K562 (cell line): ENCODE data around the gene FOCAD. TPM values are rescaled to one million over a fixed set of nuclear protein-coding genes. Genes with fewer than 3 reads are reported as not detected.

ENCODE experiments used
- ATAC-seq: fragments of 200-7000 bp; cut with Tn5 transposase; 3 replicates; pipeline ENCODE4 v1.9.1; 2020; ENCODE audit warnings: moderate library complexity
- BruUV-seq: library from RNA; stranded (reverse); fragments of 400-500 nt; replicated peaks from 2 replicates; lab custom pipeline; 2021; lab: Mats Ljungman, UMichigan
- CTCF ChIA-PET: fragments of 300-600 bp; formaldehyde crosslinking; extraction: SDS; loops from one replicate; lab custom pipeline; 2021; ENCODE audit warnings: low intra/inter-chr PET ratio; lab: Yijun Ruan, JAX
- POLR2A ChIA-PET: fragments of 300-600, 350-650 bp; sonication (Branson Sonifier 250); formaldehyde crosslinking; extraction: SDS; loops from one replicate; lab custom pipeline; 2021; ENCODE audit warnings: antibody characterized with exemption, inconsistent platforms; lab: Yijun Ruan, JAX
- DNase-seq, 4 experiments: peaks; one replicate each; pipeline versions ENCODE4 v3.0.0 to v3.0.0-alpha.2; 2011 to 2018; ENCODE audit warnings: low spot score in 3 of 4, mixed read lengths in 3 of 4; ENCODE audit errors: extremely low read depth in 1 of 4
- FAIRE-seq: peaks from 2 replicates; lab custom pipeline; 2011; peaks lifted over from hg19 to GRCh38; lab: Jason Lieb, UNC
- H2AFZ ChIP-seq: 2 replicates; pipeline ENCODE4 v1.6.0; 2011; ENCODE audit warnings: low read depth, low read length, control low read depth, inconsistent platforms
- H3K27ac ChIP-seq: fragments of 200-600 bp; 3 replicates; pipeline ENCODE4 v1.8.0; 2011; ENCODE audit warnings: low read depth, mild to moderate bottlenecking, control low read depth, inconsistent platforms, low read length, moderate library complexity, mixed read lengths; ENCODE audit errors: extremely low read depth
- H3K27me3 ChIP-seq, 2 experiments: fragments of 300-600 bp in 1 of 2; 2 replicates in 1 of 2; 3 replicates in 1 of 2; pipeline versions ENCODE4 v1.6.0 to v1.8.0; 2011; ENCODE audit warnings: inconsistent platforms in 2 of 2, low read length in 2 of 2, mild to moderate bottlenecking in 1 of 2, mixed read lengths in 1 of 2, moderate library complexity in 1 of 2; ENCODE audit not compliant: control insufficient read depth in 2 of 2, insufficient read depth in 2 of 2
- H3K36me3 ChIP-seq: fragments of 300-600 bp; 3 replicates; pipeline ENCODE4 v1.8.0; 2011; ENCODE audit warnings: mild to moderate bottlenecking, low read length, inconsistent platforms; ENCODE audit not compliant: control insufficient read depth, insufficient read depth
- H3K4me1 ChIP-seq, 2 experiments: fragments of 200-600 bp in 1 of 2; replicated peaks in 1 of 2; 2 replicates in 1 of 2; 3 replicates in 1 of 2; pipeline versions ENCODE4 v1.5.1 to v1.8.0; 2011; ENCODE audit warnings: inconsistent platforms in 2 of 2, low read length in 2 of 2, mild to moderate bottlenecking in 1 of 2, mixed read lengths in 1 of 2, moderate library complexity in 1 of 2; ENCODE audit not compliant: control insufficient read depth in 2 of 2, insufficient read depth in 2 of 2
- H3K4me2 ChIP-seq: 2 replicates; pipeline ENCODE4 v1.6.1; 2011; ENCODE audit warnings: low read length, control low read depth, inconsistent platforms, mixed read lengths; ENCODE audit not compliant: insufficient read depth
- H3K4me3 ChIP-seq: fragments of 200-600 bp; sonication (generic), shearing (Covaris generic); 2 replicates; pipeline ENCODE4 v1.5.1; 2016; ENCODE audit warnings: control low read depth, inconsistent platforms
- H3K79me2 ChIP-seq: fragments of 200-600 bp; 3 replicates; pipeline ENCODE4 v1.8.0; 2011; ENCODE audit warnings: low read length, inconsistent platforms; ENCODE audit not compliant: control insufficient read depth, insufficient read depth
- H3K9ac ChIP-seq, 2 experiments: 2 replicates each; pipeline versions ENCODE4 v1.6.0 to v1.6.1; 2011; ENCODE audit warnings: low read depth in 2 of 2, low read length in 2 of 2, control low read depth in 1 of 2, inconsistent platforms in 1 of 2, mild to moderate bottlenecking in 1 of 2, mixed read lengths in 1 of 2; ENCODE audit not compliant: insufficient read depth in 1 of 2
- H3K9me1 ChIP-seq: one replicate; pipeline ENCODE4 v1.6.0; 2011; ENCODE audit warnings: inconsistent platforms, mild to moderate bottlenecking, low read length, moderate library complexity; ENCODE audit not compliant: control insufficient read depth, insufficient read depth
- H3K9me3 ChIP-seq: replicated peaks from 2 replicates; pipeline ENCODE4 v1.5.1; 2011; ENCODE audit warnings: low read depth, low read length, inconsistent platforms; ENCODE audit not compliant: control insufficient read depth, insufficient read depth
- H4K20me1 ChIP-seq: replicated peaks from 2 replicates; pipeline ENCODE4 v1.6.1; 2011; ENCODE audit warnings: low read length, inconsistent platforms, mixed read lengths; ENCODE audit not compliant: control insufficient read depth, insufficient read depth
- GABPB1 ChIP-seq: sonication (generic); formaldehyde crosslinking; IDR thresholded peaks from 2 replicates; pipeline ENCODE4 v1.8.0; 2022; ENCODE audit warnings: mild to moderate bottlenecking, missing genetic modification reagents
- SP2 ChIP-seq: IDR thresholded peaks from 2 replicates; pipeline ENCODE4 v1.6.1; 2011; ENCODE audit warnings: mild to moderate bottlenecking, low read depth, low read length, moderate library complexity; ENCODE audit not compliant: poor library complexity, severe bottlenecking; ENCODE audit errors: extremely low read depth
- ZBTB1 ChIP-seq: sonication (generic); formaldehyde crosslinking; IDR thresholded peaks from 2 replicates; pipeline ENCODE4 v1.8.1; 2023; ENCODE audit warnings: missing genetic modification reagents, low read depth, mild to moderate bottlenecking, borderline replicate concordance
- WGBS: fragments of 100-300 bp; shearing (Covaris generic); methylation state at CpG from one replicate; pipeline ENCODE4 v1.1.6; 2016; ENCODE audit warnings: low coverage, mixed read lengths; ENCODE audit not compliant: insufficient coverage; ENCODE audit errors: missing lambda C conversion rate; 5-methylcytosine and 5-hydroxymethylcytosine counted together
- in situ Hi-C: fragments of 300-500 bp; cut with MboI; formaldehyde crosslinking; loops from 4 replicates; pipeline ENCODE4 v1.15.0; 2018; ENCODE audit warnings: inconsistent platforms, mixed read lengths
- intact Hi-C: fragments of 100-400 bp; cut with micrococcal nuclease; formaldehyde crosslinking; loops from 2 replicates; pipeline ENCODE4 v1.14.2; 2022
- polyA plus RNA-seq, 8 experiments: library from polyadenylated mRNA; depleted of rRNA in 4 of 8; stranded (reverse) in 5 of 8; unstranded in 3 of 8; fragments of >200 nt; fragmentation: Nextera tagmentation in 2 of 8; fragmentation: Illumina TruSeq in 1 of 8; extraction: Ambion mirVana in 2 of 8; extraction: Trizol in 1 of 8; gene quantifications; 2 replicates each; pipeline versions ENCODE4 v1.2.1 to v1.2.3, GENCODE V29; 2011 to 2014; ENCODE audit warnings: inconsistent platforms in 1 of 8, missing spikeins in 1 of 8
- total RNA-seq, 7 experiments: library from RNA; depleted of rRNA in 6 of 7; stranded (reverse); fragments of >200 nt in 6 of 7; fragmentation: Illumina TruSeq in 2 of 7; extraction: Trizol in 2 of 7; gene quantifications; 2 replicates each; pipeline versions ENCODE4 v1.2.1 to v1.2.3, GENCODE V29; 2011 to 2021; ENCODE audit warnings: low replicate concordance in 1 of 7
- TF ChIP-seq, protein P1 (sequence below), 2 experiments: fragments of 450-650 bp; conservative IDR thresholded peaks; 2 replicates each; pipeline ENCODE4 v1.6.1; 2017; ENCODE audit warnings: mild to moderate bottlenecking in 2 of 2, moderate library complexity in 2 of 2
- TF ChIP-seq, protein P2 (sequence below): fragments of 450-650 bp; IDR thresholded peaks from 2 replicates; pipeline ENCODE4 v1.6.1; 2016; ENCODE audit warnings: low read depth

FOCAD gene
- total and polyA plus RNA-seq, 9 of the 15 experiments (the other 6 are each of a cell fraction or from before 2014, with no cell fraction given) = 0.13 to 2.4 (median 1.6) TPM

GRCh38 chr9:20760246-20760891, 76.3 kb downstream of the FOCAD start:
- no CpG with 5 or more reads among the region's 3 CpGs for WGBS
- Histone ChIP-seq H3K79me2 (no peaks in the 10 kb centered on the region), H3K4me3 (no peak overlapping the region), H3K36me3 (no peaks in the 10 kb centered on the region), H3K9me1 (no peaks in the 10 kb centered on the region), H3K9me3 (no peaks in the 10 kb centered on the region), H3K4me1 (no peaks in the 10 kb centered on the region), H3K4me2 (no peak overlapping the region), H3K27ac (no peak overlapping the region), H4K20me1 (no peaks in the 10 kb centered on the region), H3K27me3 (no peaks in the 10 kb centered on the region), H3K9ac (no peak overlapping the region), H2AFZ (no peak overlapping the region)
- intact Hi-C loops = no loop called here
- ChIA-PET POLR2A (no interaction called here), CTCF (no interaction called here)
- BruUV-seq = no TSS peak
- FAIRE-seq (no peak), DNase-seq (no peak), ATAC-seq (no peak)
- TF ChIP-seq, protein P1, sequence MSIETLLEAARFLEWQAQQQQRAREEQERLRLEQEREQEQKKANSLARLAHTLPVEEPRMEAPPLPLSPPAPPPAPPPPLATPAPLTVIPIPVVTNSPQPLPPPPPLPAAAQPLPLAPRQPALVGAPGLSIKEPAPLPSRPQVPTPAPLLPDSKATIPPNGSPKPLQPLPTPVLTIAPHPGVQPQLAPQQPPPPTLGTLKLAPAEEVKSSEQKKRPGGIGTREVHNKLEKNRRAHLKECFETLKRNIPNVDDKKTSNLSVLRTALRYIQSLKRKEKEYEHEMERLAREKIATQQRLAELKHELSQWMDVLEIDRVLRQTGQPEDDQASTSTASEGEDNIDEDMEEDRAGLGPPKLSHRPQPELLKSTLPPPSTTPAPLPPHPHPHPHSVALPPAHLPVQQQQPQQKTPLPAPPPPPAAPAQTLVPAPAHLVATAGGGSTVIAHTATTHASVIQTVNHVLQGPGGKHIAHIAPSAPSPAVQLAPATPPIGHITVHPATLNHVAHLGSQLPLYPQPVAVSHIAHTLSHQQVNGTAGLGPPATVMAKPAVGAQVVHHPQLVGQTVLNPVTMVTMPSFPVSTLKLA (conservative IDR thresholded peaks at IDR 0.05) = no peak
- no peak for TF ChIP-seq ZBTB1 (CRISPR knock-in tag)
- in situ Hi-C loops = no loop called here

GRCh38 chr9:20770947-20771346, 86.9 kb downstream of the FOCAD start:
- in situ Hi-C loops (no loop called here), intact Hi-C loops (no loop called here)
- TF ChIP-seq SP2 (no peak), GABPB1 (CRISPR knock-in tag) (no peak)
- TF ChIP-seq, protein P2, sequence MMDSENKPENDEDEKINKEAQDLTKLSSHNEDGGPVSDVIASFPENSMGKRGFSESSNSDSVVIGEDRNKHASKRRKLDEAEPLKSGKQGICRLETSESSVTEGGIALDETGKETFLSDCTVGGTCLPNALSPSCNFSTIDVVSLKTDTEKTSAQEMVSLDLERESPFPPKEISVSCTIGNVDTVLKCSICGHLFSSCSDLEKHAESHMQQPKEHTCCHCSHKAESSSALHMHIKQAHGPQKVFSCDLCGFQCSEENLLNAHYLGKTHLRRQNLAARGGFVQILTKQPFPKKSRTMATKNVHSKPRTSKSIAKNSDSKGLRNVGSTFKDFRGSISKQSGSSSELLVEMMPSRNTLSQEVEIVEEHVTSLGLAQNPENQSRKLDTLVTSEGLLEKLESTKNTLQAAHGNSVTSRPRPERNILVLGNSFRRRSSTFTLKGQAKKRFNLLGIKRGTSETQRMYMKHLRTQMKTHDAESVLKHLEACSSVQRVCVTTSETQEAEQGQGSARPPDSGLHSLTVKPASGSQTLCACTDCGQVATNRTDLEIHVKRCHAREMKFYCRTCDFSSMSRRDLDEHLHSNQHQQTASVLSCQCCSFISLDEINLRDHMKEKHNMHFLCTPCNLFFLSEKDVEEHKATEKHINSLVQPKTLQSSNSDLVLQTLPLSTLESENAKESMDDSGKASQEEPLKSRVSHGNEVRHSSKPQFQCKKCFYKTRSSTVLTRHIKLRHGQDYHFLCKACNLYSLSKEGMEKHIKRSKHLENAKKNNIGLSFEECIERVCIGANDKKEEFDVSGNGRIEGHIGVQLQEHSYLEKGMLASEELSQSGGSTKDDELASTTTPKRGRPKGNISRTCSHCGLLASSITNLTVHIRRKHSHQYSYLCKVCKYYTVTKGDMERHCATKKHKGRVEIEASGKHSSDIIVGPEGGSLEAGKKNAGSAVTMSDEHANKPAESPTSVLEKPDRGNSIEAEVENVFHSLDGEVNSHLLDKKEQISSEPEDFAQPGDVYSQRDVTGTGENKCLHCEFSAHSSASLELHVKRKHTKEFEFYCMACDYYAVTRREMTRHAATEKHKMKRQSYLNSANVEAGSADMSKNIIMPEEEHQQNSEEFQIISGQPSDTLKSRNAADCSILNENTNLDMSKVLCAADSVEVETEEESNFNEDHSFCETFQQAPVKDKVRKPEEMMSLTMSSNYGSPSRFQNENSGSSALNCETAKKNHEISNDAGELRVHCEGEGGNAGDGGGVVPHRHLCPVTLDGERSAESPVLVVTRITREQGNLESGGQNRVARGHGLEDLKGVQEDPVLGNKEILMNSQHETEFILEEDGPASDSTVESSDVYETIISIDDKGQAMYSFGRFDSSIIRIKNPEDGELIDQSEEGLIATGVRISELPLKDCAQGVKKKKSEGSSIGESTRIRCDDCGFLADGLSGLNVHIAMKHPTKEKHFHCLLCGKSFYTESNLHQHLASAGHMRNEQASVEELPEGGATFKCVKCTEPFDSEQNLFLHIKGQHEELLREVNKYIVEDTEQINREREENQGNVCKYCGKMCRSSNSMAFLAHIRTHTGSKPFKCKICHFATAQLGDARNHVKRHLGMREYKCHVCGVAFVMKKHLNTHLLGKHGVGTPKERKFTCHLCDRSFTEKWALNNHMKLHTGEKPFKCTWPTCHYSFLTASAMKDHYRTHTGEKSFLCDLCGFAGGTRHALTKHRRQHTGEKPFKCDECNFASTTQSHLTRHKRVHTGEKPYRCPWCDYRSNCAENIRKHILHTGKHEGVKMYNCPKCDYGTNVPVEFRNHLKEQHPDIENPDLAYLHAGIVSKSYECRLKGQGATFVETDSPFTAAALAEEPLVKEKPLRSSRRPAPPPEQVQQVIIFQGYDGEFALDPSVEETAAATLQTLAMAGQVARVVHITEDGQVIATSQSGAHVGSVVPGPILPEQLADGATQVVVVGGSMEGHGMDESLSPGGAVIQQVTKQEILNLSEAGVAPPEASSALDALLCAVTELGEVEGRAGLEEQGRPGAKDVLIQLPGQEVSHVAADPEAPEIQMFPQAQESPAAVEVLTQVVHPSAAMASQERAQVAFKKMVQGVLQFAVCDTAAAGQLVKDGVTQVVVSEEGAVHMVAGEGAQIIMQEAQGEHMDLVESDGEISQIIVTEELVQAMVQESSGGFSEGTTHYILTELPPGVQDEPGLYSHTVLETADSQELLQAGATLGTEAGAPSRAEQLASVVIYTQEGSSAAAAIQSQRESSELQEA = no peak

More at GRCh38 chr9:20770947-20771346, 86.9 kb downstream of the FOCAD start:
- Histone ChIP-seq H3K4me2 (no peak overlapping the region), H3K9me3 (no peaks in the 10 kb centered on the region), H3K9ac (no peak overlapping the region), H3K27ac (no peak overlapping the region), H3K79me2 (no peaks in the 10 kb centered on the region), H3K27me3 (no peaks in the 10 kb centered on the region), H3K36me3 (no peaks in the 10 kb centered on the region), H3K4me3 (no peak overlapping the region), H2AFZ (no peak overlapping the region), H4K20me1 (no peaks in the 10 kb centered on the region), H3K9me1 (no peaks in the 10 kb centered on the region), H3K4me1 (no peaks in the 10 kb centered on the region)
- FAIRE-seq (no peak), ATAC-seq (no peak), DNase-seq (no peak)
- POLR2A ChIA-PET = no interaction called here
- no TSS peak for BruUV-seq
- no CpG with 5 or more reads among the region's 1 CpG for WGBS
- CTCF ChIA-PET = no interaction called here
